Measurements from ENCODE around the gene TIMM17B.
"Not testable (repeated sequence)": the region's sequence is repeated elsewhere in the genome, so short reads cannot be mapped to it uniquely, and the experiment has no call there.

The TIMM17B gene

GRCh38 chrX:48897157-48897624 lies 377 bp downstream of the TIMM17B start:
- peak overlapping the region; percentile 81 for H3K4me3 ChIP-seq (ENCODE audit: low read depth, low read length)

- H3K4me3 ChIP-seq (ENCODE audit: low read depth, low read length) = peak overlapping the region; percentile 81
These were observed 957 bp downstream of the TIMM17B start for GRCh38 chrX:48896611-48897011.

- no peak overlapping the region for H3K4me3 ChIP-seq (ENCODE audit: low read depth, low read length)
These were observed 2.7 kb downstream of the TIMM17B start for GRCh38 chrX:48894891-48895290.

- H3K4me3 ChIP-seq (ENCODE audit: low read depth, low read length) = no peak overlapping the region
These were observed 3.8 kb downstream of the TIMM17B start for GRCh38 chrX:48893556-48894348.

GRCh38 chrX:48892896-48893295 lies 4.7 kb downstream of the TIMM17B start:
- H3K4me3 ChIP-seq (ENCODE audit: low read depth, low read length) = no peak overlapping the region

GRCh38 chrX:48891402-48892288 lies 5.9 kb downstream of the TIMM17B start:
- H3K4me3 ChIP-seq (ENCODE audit: low read depth, low read length) = peak overlapping the region; percentile 24

- H3K4me3 ChIP-seq (ENCODE audit: low read depth, low read length) = peak overlapping the region; percentile 8
These were observed 6.6 kb downstream of the TIMM17B start for GRCh38 chrX:48890934-48891401.

GRCh38 chrX:48890296-48890925 lies 7.2 kb downstream of the TIMM17B start:
- H3K4me3 ChIP-seq (ENCODE audit: low read depth, low read length) = peak overlapping the region; percentile 8

- H3K4me3 ChIP-seq (ENCODE audit: low read depth, low read length) = not testable (repeated sequence)
These were observed 11.0 kb downstream of the TIMM17B start for GRCh38 chrX:48886586-48886985.

GRCh38 chrX:48883729-48884128 lies 13.8 kb downstream of the TIMM17B start:
- H3K4me3 ChIP-seq (ENCODE audit: low read depth, low read length) = no peak overlapping the region

- H3K4me3 ChIP-seq (ENCODE audit: low read depth, low read length) = not testable (repeated sequence)
These were observed 20.6 kb downstream of the TIMM17B start for GRCh38 chrX:48876944-48877343.

- H3K4me3 ChIP-seq (ENCODE audit: low read depth, low read length) = not testable (repeated sequence)
These were observed 25.6 kb downstream of the TIMM17B start for GRCh38 chrX:48872017-48872416.

- no peak overlapping the region for H3K4me3 ChIP-seq (ENCODE audit: low read depth, low read length)
These were observed 33.4 kb downstream of the TIMM17B start for GRCh38 chrX:48864210-48864609.

GRCh38 chrX:48854898-48855297 lies 42.7 kb downstream of the TIMM17B start:
- H3K4me3 ChIP-seq (ENCODE audit: low read depth, low read length) = no peak overlapping the region

GRCh38 chrX:48854121-48854804 lies 43.3 kb downstream of the TIMM17B start:
- H3K4me3 ChIP-seq (ENCODE audit: low read depth, low read length) = not testable (repeated sequence)

GRCh38 chrX:48853494-48853893 lies 44.1 kb downstream of the TIMM17B start:
- not testable (repeated sequence) for H3K4me3 ChIP-seq (ENCODE audit: low read depth, low read length)

GRCh38 chrX:48852857-48853256 lies 44.7 kb downstream of the TIMM17B start:
- no peak overlapping the region for H3K4me3 ChIP-seq (ENCODE audit: low read depth, low read length)

GRCh38 chrX:48848847-48849246 lies 48.7 kb downstream of the TIMM17B start:
- no peak overlapping the region for H3K4me3 ChIP-seq (ENCODE audit: low read depth, low read length)
